ENCODE measurements around the gene ADGRA3. TPM values are rescaled to one million over a fixed set of nuclear protein-coding genes. Genes with fewer than 3 reads are reported as not detected.

Gene ADGRA3
- polyA plus RNA-seq, 1 donor, result 51.5 TPM

GRCh38 chr4:22454955-22455354 lies 60.9 kb downstream of the ADGRA3 start:
- H3K4me3 ChIP-seq (ENCODE audit: low read length), result no peak overlapping the region
- H3K27me3 ChIP-seq (ENCODE audit: control insufficient read depth, insufficient read depth, low read length), result no peaks in the 10 kb centered on the region
- H3K9me3 ChIP-seq (ENCODE audit: control insufficient read depth, low read depth, low read length), result no peaks in the 10 kb centered on the region
- H3K36me3 ChIP-seq (ENCODE audit: control insufficient read depth, insufficient read depth, low read length), result peaks cover 9% of the 10 kb centered on the region
- H3K27ac ChIP-seq (ENCODE audit: low read length), result no peak overlapping the region
- peaks cover 20% of the 10 kb centered on the region for H3K4me1 ChIP-seq (ENCODE audit: control insufficient read depth, insufficient read depth, low read length)
- DNase-seq, result peak; percentile 33 to 73
- 50% methylated on average over 1 of the region's 3 CpGs for WGBS (ENCODE audit: insufficient coverage, low lambda C conversion rate)

GRCh38 chr4:22454216-22454838 lies 61.5 kb downstream of the ADGRA3 start:
- Histone ChIP-seq H3K27me3 (ENCODE audit: control insufficient read depth, insufficient read depth, low read length) (no peaks in the 10 kb centered on the region), H3K36me3 (ENCODE audit: control insufficient read depth, insufficient read depth, low read length) (peaks cover 12% of the 10 kb centered on the region), H3K4me1 (ENCODE audit: control insufficient read depth, insufficient read depth, low read length) (peaks cover 15% of the 10 kb centered on the region), H3K27ac (ENCODE audit: low read length) (no peak overlapping the region), H3K9me3 (ENCODE audit: control insufficient read depth, low read depth, low read length) (no peaks in the 10 kb centered on the region), H3K4me3 (ENCODE audit: low read length) (no peak overlapping the region)
- no peak for DNase-seq
- 71% methylated on average over 1 of the region's 3 CpGs for WGBS (ENCODE audit: insufficient coverage, low lambda C conversion rate)

GRCh38 chr4:22444813-22445212 lies 71.1 kb downstream of the ADGRA3 start:
- Histone ChIP-seq H3K36me3 (ENCODE audit: control insufficient read depth, insufficient read depth, low read length) (peaks cover 43% of the 10 kb centered on the region), H3K27ac (ENCODE audit: low read length) (no peak overlapping the region), H3K9me3 (ENCODE audit: control insufficient read depth, low read depth, low read length) (no peaks in the 10 kb centered on the region), H3K4me1 (ENCODE audit: control insufficient read depth, insufficient read depth, low read length) (no peaks in the 10 kb centered on the region), H3K27me3 (ENCODE audit: control insufficient read depth, insufficient read depth, low read length) (no peaks in the 10 kb centered on the region), H3K4me3 (ENCODE audit: low read length) (no peak overlapping the region)
- DNase-seq, result no peak
- WGBS (ENCODE audit: insufficient coverage, low lambda C conversion rate), result 100% methylated on average over 1 of the region's 6 CpGs

- Histone ChIP-seq H3K27ac (ENCODE audit: low read length) (no peak overlapping the region), H3K4me3 (ENCODE audit: low read length) (no peak overlapping the region), H3K9me3 (ENCODE audit: control insufficient read depth, low read depth, low read length) (no peaks in the 10 kb centered on the region), H3K27me3 (ENCODE audit: control insufficient read depth, insufficient read depth, low read length) (no peaks in the 10 kb centered on the region), H3K4me1 (ENCODE audit: control insufficient read depth, insufficient read depth, low read length) (no peaks in the 10 kb centered on the region), H3K36me3 (ENCODE audit: control insufficient read depth, insufficient read depth, low read length) (peaks cover 32% of the 10 kb centered on the region)
- DNase-seq, result no peak
- WGBS (ENCODE audit: insufficient coverage, low lambda C conversion rate), result 75% methylated on average over 2 of the region's 2 CpGs
Observed at GRCh38 chr4:22442956-22443355, 72.9 kb downstream of the ADGRA3 start.

GRCh38 chr4:22440999-22441398 lies 74.9 kb downstream of the ADGRA3 start:
- Histone ChIP-seq H3K27me3 (ENCODE audit: control insufficient read depth, insufficient read depth, low read length) (no peaks in the 10 kb centered on the region), H3K4me1 (ENCODE audit: control insufficient read depth, insufficient read depth, low read length) (no peaks in the 10 kb centered on the region), H3K36me3 (ENCODE audit: control insufficient read depth, insufficient read depth, low read length) (peaks cover 25% of the 10 kb centered on the region)

GRCh38 chr4:22439947-22440346 lies 75.9 kb downstream of the ADGRA3 start:
- peaks cover 19% of the 10 kb centered on the region for H3K36me3 ChIP-seq (ENCODE audit: control insufficient read depth, insufficient read depth, low read length)
- no peak overlapping the region for H3K27ac ChIP-seq (ENCODE audit: low read length)
- no peak for DNase-seq

More at GRCh38 chr4:22440999-22441398, 74.9 kb downstream of the ADGRA3 start:
- no peak overlapping the region for H3K27ac ChIP-seq (ENCODE audit: low read length)
- H3K9me3 ChIP-seq (ENCODE audit: control insufficient read depth, low read depth, low read length), result no peaks in the 10 kb centered on the region
- DNase-seq, result no peak
- no peak overlapping the region for H3K4me3 ChIP-seq (ENCODE audit: low read length)

GRCh38 chr4:22435652-22436051 lies 80.2 kb downstream of the ADGRA3 start:
- DNase-seq, result peak; percentile 72 to 85
- WGBS (ENCODE audit: insufficient coverage, low lambda C conversion rate), result no CpG with 5 or more reads among the region's 2 CpGs

More at GRCh38 chr4:22439947-22440346, 75.9 kb downstream of the ADGRA3 start:
- Histone ChIP-seq H3K27me3 (ENCODE audit: control insufficient read depth, insufficient read depth, low read length) (no peaks in the 10 kb centered on the region), H3K9me3 (ENCODE audit: control insufficient read depth, low read depth, low read length) (no peaks in the 10 kb centered on the region), H3K4me3 (ENCODE audit: low read length) (no peak overlapping the region), H3K4me1 (ENCODE audit: control insufficient read depth, insufficient read depth, low read length) (no peaks in the 10 kb centered on the region)
- 100% methylated on average over 1 of the region's 2 CpGs for WGBS (ENCODE audit: insufficient coverage, low lambda C conversion rate)

GRCh38 chr4:22434895-22435294 lies 81.0 kb downstream of the ADGRA3 start:
- Histone ChIP-seq H3K27ac (ENCODE audit: low read length) (no peak overlapping the region), H3K9me3 (ENCODE audit: control insufficient read depth, low read depth, low read length) (no peaks in the 10 kb centered on the region), H3K4me3 (ENCODE audit: low read length) (no peak overlapping the region), H3K27me3 (ENCODE audit: control insufficient read depth, insufficient read depth, low read length) (no peaks in the 10 kb centered on the region), H3K4me1 (ENCODE audit: control insufficient read depth, insufficient read depth, low read length) (no peaks in the 10 kb centered on the region), H3K36me3 (ENCODE audit: control insufficient read depth, insufficient read depth, low read length) (peaks cover 8% of the 10 kb centered on the region)
- no CpG with 5 or more reads among the region's 6 CpGs for WGBS (ENCODE audit: insufficient coverage, low lambda C conversion rate)
- DNase-seq, result peak; percentile 63 to 72

More at GRCh38 chr4:22435652-22436051, 80.2 kb downstream of the ADGRA3 start:
- H3K36me3 ChIP-seq (ENCODE audit: control insufficient read depth, insufficient read depth, low read length), result peaks cover 7% of the 10 kb centered on the region
- no peaks in the 10 kb centered on the region for H3K9me3 ChIP-seq (ENCODE audit: control insufficient read depth, low read depth, low read length)
- peak overlapping the region; percentile 4 for H3K27ac ChIP-seq (ENCODE audit: low read length)
- H3K4me3 ChIP-seq (ENCODE audit: low read length), result no peak overlapping the region
- no peaks in the 10 kb centered on the region for H3K4me1 ChIP-seq (ENCODE audit: control insufficient read depth, insufficient read depth, low read length)
- no peaks in the 10 kb centered on the region for H3K27me3 ChIP-seq (ENCODE audit: control insufficient read depth, insufficient read depth, low read length)

GRCh38 chr4:22430626-22431025 lies 85.2 kb downstream of the ADGRA3 start:
- H3K4me3 ChIP-seq (ENCODE audit: low read length), result no peak overlapping the region
- no peak for DNase-seq
- H3K9me3 ChIP-seq (ENCODE audit: control insufficient read depth, low read depth, low read length), result no peaks in the 10 kb centered on the region
- H3K27me3 ChIP-seq (ENCODE audit: control insufficient read depth, insufficient read depth, low read length), result no peaks in the 10 kb centered on the region
- H3K36me3 ChIP-seq (ENCODE audit: control insufficient read depth, insufficient read depth, low read length), result peaks cover 11% of the 10 kb centered on the region
- H3K27ac ChIP-seq (ENCODE audit: low read length), result no peak overlapping the region
- H3K4me1 ChIP-seq (ENCODE audit: control insufficient read depth, insufficient read depth, low read length), result no peaks in the 10 kb centered on the region
- WGBS (ENCODE audit: insufficient coverage, low lambda C conversion rate), result no CpG with 5 or more reads among the region's 3 CpGs

GRCh38 chr4:22428441-22428840 lies 87.4 kb downstream of the ADGRA3 start:
- Histone ChIP-seq H3K4me3 (ENCODE audit: low read length) (no peak overlapping the region), H3K9me3 (ENCODE audit: control insufficient read depth, low read depth, low read length) (no peaks in the 10 kb centered on the region), H3K27me3 (ENCODE audit: control insufficient read depth, insufficient read depth, low read length) (no peaks in the 10 kb centered on the region), H3K27ac (ENCODE audit: low read length) (no peak overlapping the region), H3K4me1 (ENCODE audit: control insufficient read depth, insufficient read depth, low read length) (no peaks in the 10 kb centered on the region), H3K36me3 (ENCODE audit: control insufficient read depth, insufficient read depth, low read length) (peaks cover 14% of the 10 kb centered on the region)
- no peak for DNase-seq
- 93% methylated on average over 3 of the region's 4 CpGs for WGBS (ENCODE audit: insufficient coverage, low lambda C conversion rate)

GRCh38 chr4:22427675-22428074 lies 88.2 kb downstream of the ADGRA3 start:
- WGBS (ENCODE audit: insufficient coverage, low lambda C conversion rate), result 77% methylated on average over 2 of the region's 3 CpGs

More at GRCh38 chr4:22427675-22428074, 88.2 kb downstream of the ADGRA3 start:
- H3K27me3 ChIP-seq (ENCODE audit: control insufficient read depth, insufficient read depth, low read length), result no peaks in the 10 kb centered on the region
- H3K27ac ChIP-seq (ENCODE audit: low read length), result no peak overlapping the region
- no peaks in the 10 kb centered on the region for H3K9me3 ChIP-seq (ENCODE audit: control insufficient read depth, low read depth, low read length)
- H3K4me3 ChIP-seq (ENCODE audit: low read length), result no peak overlapping the region
- H3K36me3 ChIP-seq (ENCODE audit: control insufficient read depth, insufficient read depth, low read length), result peaks cover 17% of the 10 kb centered on the region
- no peak for DNase-seq
- H3K4me1 ChIP-seq (ENCODE audit: control insufficient read depth, insufficient read depth, low read length), result no peaks in the 10 kb centered on the region
